ENCODE measurements around the gene ODF2. TPM values are rescaled to one million over a fixed set of nuclear protein-coding genes. Genes with fewer than 3 reads are reported as not detected.
A peak's percentile ranks its signal among the peaks of the same experiment; 100 is the strongest.

The ODF2 gene
- total and polyA plus RNA-seq, 2 donors (not counting 3 experiments of a cell fraction or from before 2014, with no cell fraction given) = 16.7 to 49.5 TPM

GRCh38 chr9:128526720-128527119 is 70.9 kb downstream of the ODF2 start:
- Histone ChIP-seq H3K9me3 (replicated peaks; ENCODE audit: control insufficient read depth, insufficient read depth, low read length) (no peaks in the 10 kb centered on the region), H3K27me3 (ENCODE audit: control insufficient read depth in 2 of 2, insufficient read depth in 2 of 2, low read length in 2 of 2) (no peaks in the 10 kb centered on the region), H3K4me2 (ENCODE audit: insufficient read depth, low read length) (no peak overlapping the region), H3K4me3 (replicated peaks in 1 of 3; ENCODE audit: insufficient read depth in 1 of 3, low read depth in 1 of 3, low read length in 3 of 3) (no peak overlapping the region), H3K27ac (ENCODE audit: insufficient read depth, low read depth, low read length) (no peak overlapping the region), H2AFZ (ENCODE audit: low read depth, low read length) (no peak overlapping the region), H3K4me1 (ENCODE audit: control insufficient read depth, extremely low read depth, insufficient read depth, low read length) (peaks cover 26% of the 10 kb centered on the region), H3K9ac (replicated peaks; ENCODE audit: extremely low read depth, insufficient read depth, low read length) (no peak overlapping the region), H3K36me3 (ENCODE audit: control insufficient read depth in 2 of 2, extremely low read depth in 1 of 2, insufficient read depth in 2 of 2, low read length in 2 of 2) (peaks cover 5% of the 10 kb centered on the region in 2 experiments), H3K79me2 (ENCODE audit: control insufficient read depth, insufficient read depth, low read length) (no peaks in the 10 kb centered on the region), H3K9me1 (replicated peaks; ENCODE audit: control insufficient read depth, extremely low read depth, insufficient read depth, low read length) (no peaks in the 10 kb centered on the region), H4K20me1 (replicated peaks; ENCODE audit: control insufficient read depth, extremely low read depth, insufficient read depth, low read length) (peaks cover 1% of the 10 kb centered on the region)
- dilution Hi-C loops (cut with MboI; ENCODE audit: extremely low pct_ligation_motif_present, low sequenced_read_pairs) = no loop called here
- CTCF ChIA-PET = interaction anchor here (1.4 to 3.9 kb wide), 2 partner anchors 24 to 88 kb away, joined by 4 to 11 read pairs; no protein-coding TSS in a partner anchor
- no TSS peak for BruUV-seq (replicated peaks)
- FAIRE-seq (no peak), DNase-seq (ENCODE audit: low read depth, low spot score) (no peak)
- POLR2A ChIA-PET = no interaction called here
- intact Hi-C loops (cut with micrococcal nuclease) = no loop called here
- TF ChIP-seq MAX (IDR thresholded peaks at IDR 0.05; ENCODE audit: insufficient read depth, insufficient read length) (no peak), POLR2AphosphoS5 (IDR thresholded peaks at IDR 0.05; ENCODE audit: insufficient read depth, low read depth, low read length) (no peak), JUN (IDR thresholded peaks at IDR 0.05; ENCODE audit: borderline replicate concordance, insufficient read depth, insufficient read length, low read depth) (no peak), FOS (IDR thresholded peaks at IDR 0.05; ENCODE audit: borderline replicate concordance, insufficient read depth, low read length) (no peak), EZH2 (IDR thresholded peaks at IDR 0.05; ENCODE audit: borderline replicate concordance, low read depth, low read length, severe bottlenecking) (no peak)

- no peaks in the 10 kb centered on the region for H3K9me1 ChIP-seq (replicated peaks; ENCODE audit: control insufficient read depth, extremely low read depth, insufficient read depth, low read length)
- intact Hi-C loops (cut with micrococcal nuclease) (no loop called here), dilution Hi-C loops (cut with MboI; ENCODE audit: extremely low pct_ligation_motif_present, low sequenced_read_pairs) (no loop called here)
- TF ChIP-seq MAX (IDR thresholded peaks at IDR 0.05; ENCODE audit: insufficient read depth, insufficient read length) (no peak), CTCF (IDR thresholded peaks at IDR 0.05; ENCODE audit: extremely low read depth in 1 of 2, insufficient read depth in 1 of 2, low read depth in 1 of 2, low read length in 2 of 2) (no peak), MYC (IDR thresholded peaks at IDR 0.05; ENCODE audit: low read depth, low read length) (no peak), EZH2 (IDR thresholded peaks at IDR 0.05; ENCODE audit: borderline replicate concordance, low read depth, low read length, severe bottlenecking) (no peak), JUN (IDR thresholded peaks at IDR 0.05; ENCODE audit: borderline replicate concordance, insufficient read depth, insufficient read length, low read depth) (no peak), POLR2A (IDR thresholded peaks at IDR 0.05; ENCODE audit: low read depth, low read length) (no peak), GATA2 (IDR thresholded peaks at IDR 0.05; ENCODE audit: insufficient read depth, insufficient read length, low read depth, low read length) (no peak), FOS (IDR thresholded peaks at IDR 0.05; ENCODE audit: borderline replicate concordance, insufficient read depth, low read length) (no peak), POLR2AphosphoS5 (IDR thresholded peaks at IDR 0.05; ENCODE audit: insufficient read depth, low read depth, low read length) (no peak)
- peaks cover 5 to 8% of the 10 kb centered on the region in 2 experiments for H3K36me3 ChIP-seq (ENCODE audit: control insufficient read depth in 2 of 2, extremely low read depth in 1 of 2, insufficient read depth in 2 of 2, low read length in 2 of 2)
- POLR2A ChIA-PET = interaction anchor here (0.9 to 1.3 kb wide), 2 partner anchors 23 to 25 kb away, joined by 3 to 5 read pairs; partner anchors contain the start of gene SPTAN1
- no TSS peak for BruUV-seq (replicated peaks)
- no peaks in the 10 kb centered on the region for H3K27me3 ChIP-seq (ENCODE audit: control insufficient read depth in 2 of 2, insufficient read depth in 2 of 2, low read length in 2 of 2)
- CTCF ChIA-PET = interaction anchor here (1.2 to 3.9 kb wide), 4 partner anchors 9 to 90 kb away, joined by 4 to 11 read pairs (median 6); partner anchors contain the start of gene GLE1
- no peak for FAIRE-seq
- H3K4me3 ChIP-seq (replicated peaks in 1 of 3; ENCODE audit: insufficient read depth in 1 of 3, low read depth in 1 of 3, low read length in 3 of 3) = no peak overlapping the region
- peak overlapping the region; percentile 1 for H3K4me2 ChIP-seq (ENCODE audit: insufficient read depth, low read length)
- DNase-seq (ENCODE audit: low read depth, low spot score) = peak; percentile 17
- H2AFZ ChIP-seq (ENCODE audit: low read depth, low read length) = no peak overlapping the region
- no peaks in the 10 kb centered on the region for H4K20me1 ChIP-seq (replicated peaks; ENCODE audit: control insufficient read depth, extremely low read depth, insufficient read depth, low read length)
- H3K9me3 ChIP-seq (replicated peaks; ENCODE audit: control insufficient read depth, insufficient read depth, low read length) = no peaks in the 10 kb centered on the region
- no peak overlapping the region for H3K9ac ChIP-seq (replicated peaks; ENCODE audit: extremely low read depth, insufficient read depth, low read length)
- no peaks in the 10 kb centered on the region for H3K79me2 ChIP-seq (ENCODE audit: control insufficient read depth, insufficient read depth, low read length)
- H3K27ac ChIP-seq (ENCODE audit: insufficient read depth, low read depth, low read length) = peak overlapping the region; percentile 25
- H3K4me1 ChIP-seq (ENCODE audit: control insufficient read depth, extremely low read depth, insufficient read depth, low read length) = peaks cover 16% of the 10 kb centered on the region
These were observed 72.8 kb downstream of the ODF2 start for GRCh38 chr9:128528445-128529160.
